Measurements from ENCODE around the gene FHDC1. TPM values are rescaled to one million over a fixed set of nuclear protein-coding genes. Genes with fewer than 3 reads are reported as not detected.

The FHDC1 gene
- total RNA-seq, 1 experiment from 2014 or later, result 0.95 TPM

DNA sequence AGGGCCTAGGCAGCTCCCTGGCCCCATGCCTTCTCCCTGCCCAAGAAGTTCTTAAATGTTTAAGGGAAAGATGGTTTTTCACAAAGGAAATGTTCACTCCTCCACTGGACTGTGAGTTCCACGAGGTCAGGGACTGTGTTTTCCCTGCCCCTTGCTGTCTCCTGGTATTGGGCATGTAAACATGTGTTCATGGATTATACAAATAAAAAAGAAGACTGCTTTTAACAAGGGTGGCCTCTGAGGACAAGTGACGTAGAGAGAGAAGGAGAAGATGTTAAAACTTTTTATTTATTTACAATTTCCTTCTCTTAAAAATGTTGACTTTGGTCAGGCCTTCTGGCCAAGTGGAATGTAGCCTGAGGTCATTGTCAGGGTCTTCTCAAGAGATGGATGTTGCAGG is 66.0 kb downstream of the FHDC1 start:
- Histone ChIP-seq H3K9me3 (ENCODE audit: low read length) (no peaks in the 10 kb centered on the region), H3K36me3 (ENCODE audit: low read depth, low read length) (no peaks in the 10 kb centered on the region), H3K4me1 (ENCODE audit: insufficient read depth, low read length) (peaks cover 17% of the 10 kb centered on the region), H3K9ac (ENCODE audit: low read length) (no peak overlapping the region), H3K9me2 (replicated peaks; ENCODE audit: low read length) (no peaks in the 10 kb centered on the region), H3K4me2 (ENCODE audit: low read length) (no peak overlapping the region), H4K20me1 (ENCODE audit: low read length) (no peaks in the 10 kb centered on the region), H3K79me2 (ENCODE audit: low read length) (no peaks in the 10 kb centered on the region), H3K27me3 (ENCODE audit: low read length) (no peaks in the 10 kb centered on the region), H3F3A (ENCODE audit: low read length, unreplicated experiment) (no peaks in the 10 kb centered on the region), H3K4me3 (ENCODE audit: low read length) (no peak overlapping the region), H2AFZ (ENCODE audit: low read length) (no peak overlapping the region), H3K27ac (ENCODE audit: low read length) (no peak overlapping the region)
- ChIA-PET POLR2A (ENCODE audit: unreplicated experiment) (interaction anchor here (0.6 kb wide), 1 partner anchor 31 kb away, joined by 5 read pairs; no protein-coding TSS in a partner anchor), CTCF (no interaction called here)
- DNase-seq, result no peak
- BruUV-seq (replicated peaks), result no TSS peak
- intact Hi-C loops (cut with micrococcal nuclease), result no loop called here
- ATAC-seq, result no peak
- TF ChIP-seq, protein P1, sequence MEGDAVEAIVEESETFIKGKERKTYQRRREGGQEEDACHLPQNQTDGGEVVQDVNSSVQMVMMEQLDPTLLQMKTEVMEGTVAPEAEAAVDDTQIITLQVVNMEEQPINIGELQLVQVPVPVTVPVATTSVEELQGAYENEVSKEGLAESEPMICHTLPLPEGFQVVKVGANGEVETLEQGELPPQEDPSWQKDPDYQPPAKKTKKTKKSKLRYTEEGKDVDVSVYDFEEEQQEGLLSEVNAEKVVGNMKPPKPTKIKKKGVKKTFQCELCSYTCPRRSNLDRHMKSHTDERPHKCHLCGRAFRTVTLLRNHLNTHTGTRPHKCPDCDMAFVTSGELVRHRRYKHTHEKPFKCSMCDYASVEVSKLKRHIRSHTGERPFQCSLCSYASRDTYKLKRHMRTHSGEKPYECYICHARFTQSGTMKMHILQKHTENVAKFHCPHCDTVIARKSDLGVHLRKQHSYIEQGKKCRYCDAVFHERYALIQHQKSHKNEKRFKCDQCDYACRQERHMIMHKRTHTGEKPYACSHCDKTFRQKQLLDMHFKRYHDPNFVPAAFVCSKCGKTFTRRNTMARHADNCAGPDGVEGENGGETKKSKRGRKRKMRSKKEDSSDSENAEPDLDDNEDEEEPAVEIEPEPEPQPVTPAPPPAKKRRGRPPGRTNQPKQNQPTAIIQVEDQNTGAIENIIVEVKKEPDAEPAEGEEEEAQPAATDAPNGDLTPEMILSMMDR (conservative IDR thresholded peaks at IDR 0.05; ENCODE audit: low read depth, low read length), result no peak
- no peak for TF ChIP-seq EZH2phosphoT487 (IDR thresholded peaks at IDR 0.05; ENCODE audit: borderline replicate concordance, low read length)
- no peak for TF ChIP-seq EZH2 (IDR thresholded peaks at IDR 0.05; ENCODE audit: low read length, unreplicated experiment)

DNA sequence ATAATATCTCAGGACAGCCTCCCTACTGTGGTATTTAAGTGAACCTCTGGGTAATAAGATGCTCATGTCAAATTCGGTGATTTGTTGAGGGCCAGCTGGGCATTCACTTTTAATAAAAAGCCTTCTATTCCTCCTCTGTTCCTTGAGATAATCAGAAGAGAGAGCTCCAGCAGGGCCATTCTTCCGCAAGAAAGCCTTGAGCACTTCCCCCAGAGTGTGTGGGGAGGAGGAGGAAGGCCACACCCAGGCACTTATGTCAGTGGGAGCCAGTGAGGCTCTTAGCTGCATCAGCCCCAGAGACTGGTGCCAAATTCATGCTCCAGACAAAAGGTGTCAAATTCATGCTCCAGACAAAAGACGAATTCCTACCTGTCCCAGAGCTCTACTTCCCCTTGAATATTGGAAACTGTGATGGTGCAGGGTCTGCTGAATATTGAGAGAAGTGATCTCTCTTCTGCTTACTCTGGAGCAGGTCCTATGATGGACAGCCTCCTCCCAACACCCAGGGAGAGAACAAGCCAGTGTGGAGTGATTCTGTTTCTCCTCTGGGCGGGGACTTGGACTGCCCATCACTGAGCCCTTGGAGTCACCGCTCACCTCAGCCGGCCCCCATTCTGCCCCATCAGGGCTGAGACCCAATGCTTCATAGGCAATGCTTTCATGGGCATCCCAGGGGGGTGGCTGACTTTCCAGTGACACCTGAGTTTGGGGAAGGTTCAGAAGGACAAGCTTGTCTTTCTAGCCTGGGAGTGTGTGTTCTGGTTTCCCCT is 68.1 kb downstream of the FHDC1 start:
- Histone ChIP-seq H3K27me3 (ENCODE audit: low read length) (no peaks in the 10 kb centered on the region), H3K9me2 (replicated peaks; ENCODE audit: low read length) (no peaks in the 10 kb centered on the region), H4K20me1 (ENCODE audit: low read length) (no peaks in the 10 kb centered on the region), H3K27ac (ENCODE audit: low read length) (no peak overlapping the region), H2AFZ (ENCODE audit: low read length) (no peak overlapping the region), H3K9ac (ENCODE audit: low read length) (no peak overlapping the region), H3K4me1 (ENCODE audit: insufficient read depth, low read length) (no peaks in the 10 kb centered on the region), H3K79me2 (ENCODE audit: low read length) (no peaks in the 10 kb centered on the region), H3K4me3 (ENCODE audit: low read length) (no peak overlapping the region), H3K9me3 (ENCODE audit: low read length) (no peaks in the 10 kb centered on the region), H3K4me2 (ENCODE audit: low read length) (no peak overlapping the region), H3K36me3 (ENCODE audit: low read depth, low read length) (no peaks in the 10 kb centered on the region), H3F3A (ENCODE audit: low read length, unreplicated experiment) (no peaks in the 10 kb centered on the region)
- no TSS peak for BruUV-seq (replicated peaks)
- POLR2A ChIA-PET (ENCODE audit: unreplicated experiment), result interaction anchor here (0.6 kb wide), 1 partner anchor 37 kb away, joined by 12 read pairs; no protein-coding TSS in a partner anchor
- CTCF ChIA-PET, result no interaction called here
- DNase-seq (no peak), ATAC-seq (no peak)
- TF ChIP-seq EZH2 (IDR thresholded peaks at IDR 0.05; ENCODE audit: low read length, unreplicated experiment) (no peak), EZH2phosphoT487 (IDR thresholded peaks at IDR 0.05; ENCODE audit: borderline replicate concordance, low read length) (no peak)
- TF ChIP-seq, protein P1 (conservative IDR thresholded peaks at IDR 0.05; ENCODE audit: low read depth, low read length), result no peak
- intact Hi-C loops (cut with micrococcal nuclease), result no loop called here

DNA sequence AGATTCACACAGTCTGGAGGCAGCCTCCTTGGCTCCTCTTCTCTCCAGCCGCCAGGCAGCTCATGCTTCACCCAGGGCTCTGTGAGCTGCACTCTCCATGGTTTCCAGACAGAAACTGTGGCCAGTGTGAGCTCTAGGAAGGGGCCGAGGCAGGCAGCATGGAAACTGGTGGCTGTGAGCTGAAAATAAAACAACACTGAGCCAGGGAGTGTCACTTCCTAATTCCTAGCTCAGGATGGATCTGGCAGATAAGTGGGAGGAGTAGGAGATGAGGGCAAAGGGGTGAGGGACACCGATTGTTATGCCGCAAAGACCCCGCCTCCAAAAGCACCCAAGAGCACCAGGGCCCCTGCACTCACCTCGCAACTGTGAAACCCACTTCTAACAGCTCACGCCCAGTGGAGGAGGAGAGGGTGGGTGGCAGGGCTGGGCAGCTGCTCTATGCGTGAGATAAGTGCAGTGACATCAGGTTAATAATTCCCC is 69.8 kb downstream of the FHDC1 start:
- H3F3A ChIP-seq (ENCODE audit: low read length, unreplicated experiment), result no peaks in the 10 kb centered on the region
- ChIA-PET CTCF (no interaction called here), POLR2A (ENCODE audit: unreplicated experiment) (no interaction called here)
- H4K20me1 ChIP-seq (ENCODE audit: low read length), result no peaks in the 10 kb centered on the region
- H3K4me3 ChIP-seq (ENCODE audit: low read length), result no peak overlapping the region
- no peak overlapping the region for H3K27ac ChIP-seq (ENCODE audit: low read length)
- H3K4me2 ChIP-seq (ENCODE audit: low read length), result no peak overlapping the region
- H3K9me3 ChIP-seq (ENCODE audit: low read length), result no peaks in the 10 kb centered on the region
- no peak overlapping the region for H3K9ac ChIP-seq (ENCODE audit: low read length)
- no peak overlapping the region for H2AFZ ChIP-seq (ENCODE audit: low read length)
- H3K9me2 ChIP-seq (replicated peaks; ENCODE audit: low read length), result no peaks in the 10 kb centered on the region
- intact Hi-C loops (cut with micrococcal nuclease), result no loop called here
- BruUV-seq (replicated peaks), result no TSS peak
- no peaks in the 10 kb centered on the region for H3K36me3 ChIP-seq (ENCODE audit: low read depth, low read length)
- no peak for ATAC-seq
- no peaks in the 10 kb centered on the region for H3K27me3 ChIP-seq (ENCODE audit: low read length)
- no peaks in the 10 kb centered on the region for H3K79me2 ChIP-seq (ENCODE audit: low read length)
- DNase-seq, result no peak
- TF ChIP-seq, protein P1 (conservative IDR thresholded peaks at IDR 0.05; ENCODE audit: low read depth, low read length), result no peak
- TF ChIP-seq EZH2phosphoT487 (IDR thresholded peaks at IDR 0.05; ENCODE audit: borderline replicate concordance, low read length) (no peak), EZH2 (IDR thresholded peaks at IDR 0.05; ENCODE audit: low read length, unreplicated experiment) (no peak)
- no peaks in the 10 kb centered on the region for H3K4me1 ChIP-seq (ENCODE audit: insufficient read depth, low read length)
